A549 (cell line): ENCODE data around the gene CCDC169.

Source experiments
- CEBPB ChIP-seq, 2 experiments: fragments of >200 bp in 1 of 2; sonication (Bioruptor Twin) in 1 of 2; formaldehyde crosslinking in 1 of 2; IDR thresholded peaks; 2 replicates each; pipeline ENCODE4 v1.6.1; 2012 to 2016
- CHD2 ChIP-seq: fragments of 150-350 bp; IDR thresholded peaks from 2 replicates; pipeline ENCODE4 v1.6.1; 2014; ENCODE audit warnings: low read length; ENCODE audit not compliant: partially characterized antibody
- CHD4 ChIP-seq: fragments of 200-600 bp; sonication (generic); IDR thresholded peaks from 2 replicates; pipeline ENCODE4 v1.6.1; 2016; ENCODE audit warnings: antibody characterized with exemption, mild to moderate bottlenecking, borderline replicate concordance
- CTCF ChIP-seq: fragments of >200 bp; sonication (Bioruptor Twin); formaldehyde crosslinking; IDR thresholded peaks from 3 replicates; pipeline ENCODE4 v1.5.1; 2016
- FOSL2 ChIP-seq, 2 experiments: fragments of 450-650 bp in 1 of 2; fragments of >200 bp in 1 of 2; sonication (Bioruptor Twin) in 1 of 2; formaldehyde crosslinking; IDR thresholded peaks; 2 replicates each; pipeline versions ENCODE4 v1.5.0 to v1.6.1; 2016 to 2020; ENCODE audit warnings: mild to moderate bottlenecking in 1 of 2, moderate library complexity in 1 of 2
- HMGXB4 ChIP-seq: fragments of 250-450 bp; sonication (Bioruptor Pico); IDR thresholded peaks from 2 replicates; pipeline ENCODE4 v1.5.0; 2021; ENCODE audit warnings: mild to moderate bottlenecking, moderate library complexity, borderline replicate concordance
- KDM1A ChIP-seq: fragments of 200-600 bp; sonication (generic); IDR thresholded peaks from 2 replicates; pipeline ENCODE4 v1.6.1; 2016; ENCODE audit warnings: low read depth, mild to moderate bottlenecking
- MAFK ChIP-seq: fragments of 450-650 bp; IDR thresholded peaks from 2 replicates; pipeline ENCODE4 v1.6.1; 2014; ENCODE audit not compliant: partially characterized antibody
- POLR2A ChIP-seq: IDR thresholded peaks from 2 replicates; pipeline ENCODE4 v1.6.1; 2012; ENCODE audit warnings: mild to moderate bottlenecking, low read length
- RAD21 ChIP-seq, 2 experiments: fragments of >200 bp in 1 of 2; sonication (Bioruptor Twin) in 1 of 2; formaldehyde crosslinking in 1 of 2; IDR thresholded peaks in 1 of 2; conservative IDR thresholded peaks in 1 of 2; 2 replicates in 1 of 2; 3 replicates in 1 of 2; pipeline ENCODE4 v1.6.1; 2012 to 2018; ENCODE audit warnings: inconsistent platforms in 1 of 2
- RNF2 ChIP-seq: fragments of 200-600 bp; sonication (generic); IDR thresholded peaks from 2 replicates; pipeline ENCODE4 v1.6.1; 2016; ENCODE audit warnings: low read depth, mild to moderate bottlenecking, antibody characterized with exemption, moderate library complexity, borderline replicate concordance
- SMC3 ChIP-seq: fragments of >200 bp; sonication (Bioruptor Twin); formaldehyde crosslinking; IDR thresholded peaks from 3 replicates; pipeline ENCODE4 v1.6.1; 2018; ENCODE audit warnings: inconsistent platforms
- TF ChIP-seq, protein P1 (sequence below): fragments of 200-600 bp; sonication (generic); IDR thresholded peaks from 2 replicates; pipeline ENCODE4 v1.6.1; 2016; ENCODE audit warnings: antibody characterized with exemption, mild to moderate bottlenecking, moderate library complexity

- TF ChIP-seq, protein P1, sequence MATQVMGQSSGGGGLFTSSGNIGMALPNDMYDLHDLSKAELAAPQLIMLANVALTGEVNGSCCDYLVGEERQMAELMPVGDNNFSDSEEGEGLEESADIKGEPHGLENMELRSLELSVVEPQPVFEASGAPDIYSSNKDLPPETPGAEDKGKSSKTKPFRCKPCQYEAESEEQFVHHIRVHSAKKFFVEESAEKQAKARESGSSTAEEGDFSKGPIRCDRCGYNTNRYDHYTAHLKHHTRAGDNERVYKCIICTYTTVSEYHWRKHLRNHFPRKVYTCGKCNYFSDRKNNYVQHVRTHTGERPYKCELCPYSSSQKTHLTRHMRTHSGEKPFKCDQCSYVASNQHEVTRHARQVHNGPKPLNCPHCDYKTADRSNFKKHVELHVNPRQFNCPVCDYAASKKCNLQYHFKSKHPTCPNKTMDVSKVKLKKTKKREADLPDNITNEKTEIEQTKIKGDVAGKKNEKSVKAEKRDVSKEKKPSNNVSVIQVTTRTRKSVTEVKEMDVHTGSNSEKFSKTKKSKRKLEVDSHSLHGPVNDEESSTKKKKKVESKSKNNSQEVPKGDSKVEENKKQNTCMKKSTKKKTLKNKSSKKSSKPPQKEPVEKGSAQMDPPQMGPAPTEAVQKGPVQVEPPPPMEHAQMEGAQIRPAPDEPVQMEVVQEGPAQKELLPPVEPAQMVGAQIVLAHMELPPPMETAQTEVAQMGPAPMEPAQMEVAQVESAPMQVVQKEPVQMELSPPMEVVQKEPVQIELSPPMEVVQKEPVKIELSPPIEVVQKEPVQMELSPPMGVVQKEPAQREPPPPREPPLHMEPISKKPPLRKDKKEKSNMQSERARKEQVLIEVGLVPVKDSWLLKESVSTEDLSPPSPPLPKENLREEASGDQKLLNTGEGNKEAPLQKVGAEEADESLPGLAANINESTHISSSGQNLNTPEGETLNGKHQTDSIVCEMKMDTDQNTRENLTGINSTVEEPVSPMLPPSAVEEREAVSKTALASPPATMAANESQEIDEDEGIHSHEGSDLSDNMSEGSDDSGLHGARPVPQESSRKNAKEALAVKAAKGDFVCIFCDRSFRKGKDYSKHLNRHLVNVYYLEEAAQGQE = no peak
- TF ChIP-seq RAD21 (conservative IDR thresholded peaks at IDR 0.05 in 1 of 2, IDR thresholded peaks at IDR 0.05 in 1 of 2) = no peak
- TF ChIP-seq FOSL2 (IDR thresholded peaks at IDR 0.05) = no peak
- no peak for TF ChIP-seq FOSL2 (CRISPR knock-in tag; IDR thresholded peaks at IDR 0.05)
- no peak for TF ChIP-seq CTCF
- TF ChIP-seq SMC3 = no peak
- TF ChIP-seq CHD4 = no peak
- no peak for TF ChIP-seq POLR2A
- no peak for TF ChIP-seq KDM1A
- no peak for TF ChIP-seq MAFK
- TF ChIP-seq HMGXB4 (CRISPR knock-in tag) = no peak
- TF ChIP-seq CEBPB (IDR thresholded peaks at IDR 0.05) = no peak
- no peak for TF ChIP-seq CHD2
- no peak for TF ChIP-seq RNF2
These were observed 8.7 kb downstream of the CCDC169 start for GRCh38 chr13:36288794-36289391.
